ENCODE data around the gene CHCHD6.

CHCHD6 gene

DNA sequence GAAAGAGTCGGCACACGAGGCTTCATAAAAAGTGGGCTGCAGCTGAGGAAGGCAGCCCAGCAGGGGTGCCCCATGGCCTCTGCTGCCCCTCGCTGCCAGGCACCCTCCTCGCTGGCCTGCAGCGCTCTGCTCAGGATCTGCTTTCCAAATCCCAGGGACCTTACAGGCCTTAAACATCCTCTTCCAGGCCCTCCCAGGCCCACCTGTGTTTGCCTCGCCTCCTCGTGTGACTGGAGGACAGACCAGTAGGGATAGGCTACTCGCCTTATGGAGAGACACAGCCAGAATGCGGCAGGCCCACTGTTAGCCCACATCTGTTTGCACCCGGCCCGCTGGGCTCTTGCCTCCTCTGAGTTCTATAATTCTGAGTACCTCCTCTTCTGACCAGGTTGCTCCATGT, 154.4 kb downstream of the CHCHD6 start:
- no peak for TF ChIP-seq SIN3A (IDR thresholded peaks at IDR 0.05; ENCODE audit: borderline replicate concordance, insufficient read depth, low read length)
- TF ChIP-seq TAF1 (IDR thresholded peaks at IDR 0.05; ENCODE audit: borderline replicate concordance, insufficient read depth, low read length), result no peak

DNA sequence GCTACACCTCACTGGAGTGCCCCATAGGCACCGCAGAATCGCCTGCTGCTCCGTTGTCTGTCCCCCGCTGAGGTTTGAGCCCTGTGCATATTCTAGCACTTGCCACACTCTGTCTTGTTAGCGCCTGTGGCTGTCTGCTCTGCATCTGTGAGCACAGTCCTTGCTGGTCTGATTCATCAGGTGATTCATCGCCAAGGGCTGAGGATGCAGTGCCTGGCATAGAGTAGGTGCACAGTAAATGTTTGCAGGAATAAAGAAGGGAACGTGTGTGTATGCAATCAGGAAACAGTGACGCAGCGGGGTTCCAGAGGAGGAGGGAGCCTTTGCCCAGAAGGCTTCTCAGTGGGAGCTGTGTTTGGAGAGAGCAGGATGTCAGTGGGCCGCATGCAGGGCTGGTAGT, 154.8 kb downstream of the CHCHD6 start:
- TF ChIP-seq SIN3A (IDR thresholded peaks at IDR 0.05; ENCODE audit: borderline replicate concordance, insufficient read depth, low read length), result no peak
- TF ChIP-seq TAF1 (IDR thresholded peaks at IDR 0.05; ENCODE audit: borderline replicate concordance, insufficient read depth, low read length), result no peak

DNA sequence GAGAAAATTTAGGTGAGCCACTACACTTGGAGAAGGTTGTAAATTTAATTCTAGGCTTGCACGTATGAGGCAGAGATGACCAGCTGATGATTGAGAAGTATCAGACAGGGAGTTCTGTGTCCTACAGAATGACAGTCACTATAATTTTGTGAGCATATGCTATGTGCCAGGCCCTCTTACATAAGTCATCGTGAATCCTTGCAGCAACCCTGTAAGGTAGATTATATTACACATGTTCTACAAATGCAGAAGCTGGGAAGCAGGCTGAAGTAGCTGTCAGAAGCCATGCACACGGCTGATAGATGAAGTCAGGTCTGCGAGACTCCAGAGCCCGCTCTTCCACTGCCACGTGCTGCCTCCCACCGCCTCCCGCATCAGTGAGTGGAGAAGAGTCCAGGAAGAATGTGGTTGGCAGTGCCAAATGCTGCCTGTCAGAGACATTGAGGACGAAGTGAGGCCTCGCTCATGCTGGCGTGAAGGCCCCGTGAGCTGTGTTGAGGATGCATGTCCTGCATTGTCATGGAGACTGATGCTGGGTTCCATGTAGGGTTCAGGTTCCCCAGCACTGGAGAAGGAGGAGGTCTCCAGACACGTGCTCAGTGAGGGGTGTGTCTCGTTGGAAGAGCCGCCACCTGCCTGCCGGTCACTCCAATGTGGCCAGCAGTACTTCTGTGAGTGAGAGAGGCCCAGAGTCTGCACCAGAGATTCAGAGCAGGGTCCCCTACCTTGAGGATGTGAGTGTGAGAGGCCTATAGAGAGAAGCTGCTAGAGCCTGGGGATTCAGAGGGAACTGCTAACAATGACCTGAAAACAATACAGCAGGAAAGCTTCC, 155.6 kb downstream of the CHCHD6 start:
- TF ChIP-seq SIN3A (IDR thresholded peaks at IDR 0.05; ENCODE audit: borderline replicate concordance, insufficient read depth, low read length), result no peak
- TF ChIP-seq, protein P1, sequence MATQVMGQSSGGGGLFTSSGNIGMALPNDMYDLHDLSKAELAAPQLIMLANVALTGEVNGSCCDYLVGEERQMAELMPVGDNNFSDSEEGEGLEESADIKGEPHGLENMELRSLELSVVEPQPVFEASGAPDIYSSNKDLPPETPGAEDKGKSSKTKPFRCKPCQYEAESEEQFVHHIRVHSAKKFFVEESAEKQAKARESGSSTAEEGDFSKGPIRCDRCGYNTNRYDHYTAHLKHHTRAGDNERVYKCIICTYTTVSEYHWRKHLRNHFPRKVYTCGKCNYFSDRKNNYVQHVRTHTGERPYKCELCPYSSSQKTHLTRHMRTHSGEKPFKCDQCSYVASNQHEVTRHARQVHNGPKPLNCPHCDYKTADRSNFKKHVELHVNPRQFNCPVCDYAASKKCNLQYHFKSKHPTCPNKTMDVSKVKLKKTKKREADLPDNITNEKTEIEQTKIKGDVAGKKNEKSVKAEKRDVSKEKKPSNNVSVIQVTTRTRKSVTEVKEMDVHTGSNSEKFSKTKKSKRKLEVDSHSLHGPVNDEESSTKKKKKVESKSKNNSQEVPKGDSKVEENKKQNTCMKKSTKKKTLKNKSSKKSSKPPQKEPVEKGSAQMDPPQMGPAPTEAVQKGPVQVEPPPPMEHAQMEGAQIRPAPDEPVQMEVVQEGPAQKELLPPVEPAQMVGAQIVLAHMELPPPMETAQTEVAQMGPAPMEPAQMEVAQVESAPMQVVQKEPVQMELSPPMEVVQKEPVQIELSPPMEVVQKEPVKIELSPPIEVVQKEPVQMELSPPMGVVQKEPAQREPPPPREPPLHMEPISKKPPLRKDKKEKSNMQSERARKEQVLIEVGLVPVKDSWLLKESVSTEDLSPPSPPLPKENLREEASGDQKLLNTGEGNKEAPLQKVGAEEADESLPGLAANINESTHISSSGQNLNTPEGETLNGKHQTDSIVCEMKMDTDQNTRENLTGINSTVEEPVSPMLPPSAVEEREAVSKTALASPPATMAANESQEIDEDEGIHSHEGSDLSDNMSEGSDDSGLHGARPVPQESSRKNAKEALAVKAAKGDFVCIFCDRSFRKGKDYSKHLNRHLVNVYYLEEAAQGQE (IDR thresholded peaks at IDR 0.05; ENCODE audit: insufficient read depth in 1 of 2, low read depth in 2 of 2, low read length in 2 of 2), result no peak
- TF ChIP-seq POLR2AphosphoS5 (IDR thresholded peaks at IDR 0.05; ENCODE audit: low read depth, low read length), result no peak
- TF ChIP-seq TAF1 (IDR thresholded peaks at IDR 0.05; ENCODE audit: borderline replicate concordance, insufficient read depth, low read length), result no peak
- no peak for TF ChIP-seq FOXP2 (optimal IDR thresholded peaks at IDR 0.05; ENCODE audit: borderline replicate concordance, extremely low read depth, extremely low read length, insufficient read depth)

DNA sequence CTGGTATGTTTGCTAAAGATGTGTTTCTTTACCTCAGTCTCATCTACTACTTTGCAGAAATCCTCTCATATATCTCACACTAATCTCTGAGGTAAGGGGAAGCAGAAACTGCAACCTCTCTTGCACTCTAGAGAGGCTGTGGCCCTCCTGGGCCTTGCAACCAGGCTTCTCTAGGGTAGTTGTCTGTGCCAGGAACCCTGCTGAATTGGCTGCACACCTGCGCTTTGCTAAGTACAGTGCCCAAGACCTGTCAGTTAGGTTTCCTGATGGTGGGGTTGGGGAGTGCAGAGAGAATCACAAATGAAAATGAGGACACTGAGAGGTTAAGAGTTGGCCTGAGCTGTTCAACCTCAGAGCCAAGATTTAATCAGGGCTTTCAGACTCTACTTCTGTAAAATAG, 161.7 kb downstream of the CHCHD6 start:
- TF ChIP-seq SIN3A (IDR thresholded peaks at IDR 0.05; ENCODE audit: borderline replicate concordance, insufficient read depth, low read length), result no peak
- TF ChIP-seq FOXP2 (optimal IDR thresholded peaks at IDR 0.05; ENCODE audit: borderline replicate concordance, extremely low read depth, extremely low read length, insufficient read depth), result no peak
- TF ChIP-seq, protein P1 (IDR thresholded peaks at IDR 0.05; ENCODE audit: insufficient read depth in 1 of 2, low read depth in 2 of 2, low read length in 2 of 2), result no peak
- TF ChIP-seq POLR2AphosphoS5 (IDR thresholded peaks at IDR 0.05; ENCODE audit: low read depth, low read length), result no peak
- TF ChIP-seq TAF1 (IDR thresholded peaks at IDR 0.05; ENCODE audit: borderline replicate concordance, insufficient read depth, low read length), result no peak

DNA sequence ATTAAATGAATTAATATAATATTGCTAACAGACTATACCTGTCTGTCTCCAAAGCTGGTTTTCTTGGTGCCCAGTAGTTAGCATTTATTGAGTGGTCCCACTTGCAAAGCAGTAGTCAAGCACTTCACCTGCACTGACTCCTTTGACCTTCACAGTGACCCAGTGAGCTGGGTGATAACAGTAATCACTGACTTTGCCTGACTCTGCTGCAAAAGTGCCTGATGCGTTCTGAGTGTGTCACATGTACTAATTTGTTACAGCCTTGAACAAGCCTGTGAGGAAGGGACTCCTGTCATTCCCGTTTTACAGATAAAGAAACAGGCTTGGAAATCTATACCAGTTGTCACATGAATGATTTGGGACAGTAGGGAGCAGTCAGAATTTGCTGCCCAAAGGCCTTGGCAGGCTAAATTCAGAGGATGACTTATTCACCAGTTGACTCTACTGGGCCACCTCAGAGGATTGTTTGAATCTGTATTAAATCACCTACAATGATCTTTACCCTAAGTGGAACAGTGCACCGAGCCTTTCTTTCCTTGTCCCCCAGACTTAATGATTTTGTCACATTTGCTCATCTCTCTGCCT, 162.2 kb downstream of the CHCHD6 start:
- TF ChIP-seq POLR2AphosphoS5 (IDR thresholded peaks at IDR 0.05; ENCODE audit: low read depth, low read length) (no peak), SIN3A (IDR thresholded peaks at IDR 0.05; ENCODE audit: borderline replicate concordance, insufficient read depth, low read length) (no peak), FOXP2 (optimal IDR thresholded peaks at IDR 0.05; ENCODE audit: borderline replicate concordance, extremely low read depth, extremely low read length, insufficient read depth) (no peak)
- TF ChIP-seq, protein P1 (IDR thresholded peaks at IDR 0.05; ENCODE audit: insufficient read depth in 1 of 2, low read depth in 2 of 2, low read length in 2 of 2), result no peak

DNA sequence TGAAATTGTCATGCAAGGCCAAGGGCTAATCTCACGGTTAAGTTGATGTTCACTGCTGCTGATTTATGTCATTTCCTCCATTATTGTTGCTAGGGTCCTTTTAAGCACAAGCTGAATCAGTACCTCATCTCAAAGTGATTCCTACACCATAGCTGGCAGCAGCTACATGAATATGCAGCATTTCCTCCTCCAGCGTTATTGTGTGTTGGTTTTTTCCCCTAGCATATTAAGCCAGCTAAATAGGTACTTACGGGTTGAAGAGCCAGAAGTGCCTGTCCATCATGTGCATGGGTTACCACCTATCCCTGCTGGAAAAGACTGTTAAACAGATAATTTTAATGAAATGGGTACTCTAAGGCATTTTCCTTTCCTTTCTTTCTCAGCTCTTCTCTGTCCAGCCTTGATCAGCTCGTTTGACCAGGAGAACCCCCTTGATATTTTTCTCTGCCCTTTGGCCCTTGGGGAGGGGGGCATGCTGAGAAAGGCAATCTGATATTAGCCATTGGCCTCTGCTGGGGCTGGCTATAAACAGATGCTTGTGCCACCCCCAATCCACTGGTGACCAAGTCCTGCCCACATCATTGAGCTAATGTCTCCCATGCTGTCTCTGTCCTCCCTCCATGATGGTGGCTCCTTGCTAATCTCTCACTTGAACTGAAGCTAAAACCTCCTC, 163.3 kb downstream of the CHCHD6 start:
- TF ChIP-seq TAF1 (IDR thresholded peaks at IDR 0.05; ENCODE audit: borderline replicate concordance, insufficient read depth, low read length), result no peak
- no peak for TF ChIP-seq FOXP2 (optimal IDR thresholded peaks at IDR 0.05; ENCODE audit: borderline replicate concordance, extremely low read depth, extremely low read length, insufficient read depth)
- no peak for TF ChIP-seq POLR2AphosphoS5 (IDR thresholded peaks at IDR 0.05; ENCODE audit: low read depth, low read length)
- TF ChIP-seq, protein P1 (IDR thresholded peaks at IDR 0.05; ENCODE audit: insufficient read depth in 1 of 2, low read depth in 2 of 2, low read length in 2 of 2), result no peak
- no peak for TF ChIP-seq SIN3A (IDR thresholded peaks at IDR 0.05; ENCODE audit: borderline replicate concordance, insufficient read depth, low read length)
